Caco-2 (cell line): ENCODE results near the gene KCNK7. TPM values are rescaled to one million over a fixed set of nuclear protein-coding genes. Genes with fewer than 3 reads are reported as not detected.
A peak's percentile ranks its signal among the peaks of the same experiment; 100 is the strongest.

Experiments
- BruUV-seq: library from RNA; stranded (reverse); fragments of 400-500 nt; replicated peaks from 2 replicates; lab custom pipeline; 2021; lab: Mats Ljungman, UMichigan
- CTCF ChIA-PET: fragments of 300-600 bp; sonication (Branson Sonifier 250); formaldehyde crosslinking; loops from one replicate; lab custom pipeline; 2022; ENCODE audit warnings: antibody characterized with exemption; lab: Charles Lee
- POLR2A ChIA-PET: fragments of 300-600 bp; sonication (Branson Sonifier 250); formaldehyde crosslinking; loops from one replicate; lab custom pipeline; 2022; ENCODE audit warnings: antibody characterized with exemption; lab: Charles Lee
- DNase-seq, 2 experiments: peaks; one replicate each; pipeline versions ENCODE4 v3.0.0 to v3.0.0-alpha.2; 2020 to 2022
- H3K27me3 ChIP-seq: replicated peaks from 2 replicates; pipeline ENCODE4 v1.6.0; 2011; ENCODE audit warnings: low read length; ENCODE audit not compliant: control insufficient read depth, insufficient read depth
- H3K36me3 ChIP-seq: 2 replicates; pipeline ENCODE4 v1.5.1; 2011; ENCODE audit warnings: low read length; ENCODE audit not compliant: control insufficient read depth, insufficient read depth
- H3K4me1 ChIP-seq: fragments of 250-450 bp; sonication (Bioruptor Pico); 2 replicates; pipeline ENCODE4 v1.5.1; 2020; ENCODE audit warnings: mild to moderate bottlenecking
- H3K4me3 ChIP-seq: 2 replicates; pipeline ENCODE4 v1.5.1; 2011; ENCODE audit warnings: low read depth, mild to moderate bottlenecking, control low read depth, low read length
- H3K9me3 ChIP-seq: fragments of 250-450 bp; sonication (Bioruptor Pico); 2 replicates; pipeline ENCODE4 v1.5.1; 2020; ENCODE audit warnings: mild to moderate bottlenecking, moderate library complexity
- H3K27ac Mint-ChIP-seq: one replicate; pipeline ENCODE4 v1.8.0; 2022; ENCODE audit warnings: mixed read lengths; ENCODE audit not compliant: unreplicated experiment
- H3K27me3 Mint-ChIP-seq: one replicate; pipeline ENCODE4 v1.8.0; 2022; ENCODE audit warnings: mixed read lengths; ENCODE audit not compliant: insufficient read depth, unreplicated experiment
- H3K36me3 Mint-ChIP-seq: one replicate; pipeline ENCODE4 v1.8.0; 2022; ENCODE audit warnings: mild to moderate bottlenecking, mixed read lengths; ENCODE audit not compliant: insufficient read depth, unreplicated experiment
- H3K4me1 Mint-ChIP-seq: one replicate; pipeline ENCODE4 v1.8.0; 2022; ENCODE audit warnings: low read depth, mixed read lengths; ENCODE audit not compliant: unreplicated experiment
- H3K4me3 Mint-ChIP-seq: one replicate; pipeline ENCODE4 v1.8.0; 2022; ENCODE audit warnings: mild to moderate bottlenecking, moderate library complexity, mixed read lengths; ENCODE audit not compliant: unreplicated experiment
- H3K9me3 Mint-ChIP-seq: one replicate; pipeline ENCODE4 v1.8.0; 2022; ENCODE audit warnings: mixed read lengths; ENCODE audit not compliant: unreplicated experiment
- intact Hi-C: fragments of 100-400 bp; cut with micrococcal nuclease; formaldehyde crosslinking; loops from one replicate; pipeline ENCODE4 v1.10.0; 2022; ENCODE audit not compliant: unreplicated experiment
- total RNA-seq: library from RNA; stranded (reverse); gene quantifications from 2 replicates; pipeline ENCODE4 v1.2.3, GENCODE V29; 2022
- TF ChIP-seq, protein P1 (sequence below), 2 experiments: fragments of 200-600 bp in 1 of 2; IDR thresholded peaks; 1 replicate in 1 of 2; 2 replicates in 1 of 2; pipeline versions ENCODE4 v1.5.1 to v1.8.0; 2011 to 2022; ENCODE audit warnings: antibody characterized with exemption in 1 of 2, control low read depth in 1 of 2, inconsistent platforms in 1 of 2, low read depth in 1 of 2, low read length in 1 of 2, mild to moderate bottlenecking in 1 of 2, moderate library complexity in 1 of 2; ENCODE audit not compliant: insufficient read depth in 1 of 2, severe bottlenecking in 1 of 2, unreplicated experiment in 1 of 2

Gene KCNK7
- total RNA-seq, 1 experiment from 2014 or later = 0.39 TPM

DNA sequence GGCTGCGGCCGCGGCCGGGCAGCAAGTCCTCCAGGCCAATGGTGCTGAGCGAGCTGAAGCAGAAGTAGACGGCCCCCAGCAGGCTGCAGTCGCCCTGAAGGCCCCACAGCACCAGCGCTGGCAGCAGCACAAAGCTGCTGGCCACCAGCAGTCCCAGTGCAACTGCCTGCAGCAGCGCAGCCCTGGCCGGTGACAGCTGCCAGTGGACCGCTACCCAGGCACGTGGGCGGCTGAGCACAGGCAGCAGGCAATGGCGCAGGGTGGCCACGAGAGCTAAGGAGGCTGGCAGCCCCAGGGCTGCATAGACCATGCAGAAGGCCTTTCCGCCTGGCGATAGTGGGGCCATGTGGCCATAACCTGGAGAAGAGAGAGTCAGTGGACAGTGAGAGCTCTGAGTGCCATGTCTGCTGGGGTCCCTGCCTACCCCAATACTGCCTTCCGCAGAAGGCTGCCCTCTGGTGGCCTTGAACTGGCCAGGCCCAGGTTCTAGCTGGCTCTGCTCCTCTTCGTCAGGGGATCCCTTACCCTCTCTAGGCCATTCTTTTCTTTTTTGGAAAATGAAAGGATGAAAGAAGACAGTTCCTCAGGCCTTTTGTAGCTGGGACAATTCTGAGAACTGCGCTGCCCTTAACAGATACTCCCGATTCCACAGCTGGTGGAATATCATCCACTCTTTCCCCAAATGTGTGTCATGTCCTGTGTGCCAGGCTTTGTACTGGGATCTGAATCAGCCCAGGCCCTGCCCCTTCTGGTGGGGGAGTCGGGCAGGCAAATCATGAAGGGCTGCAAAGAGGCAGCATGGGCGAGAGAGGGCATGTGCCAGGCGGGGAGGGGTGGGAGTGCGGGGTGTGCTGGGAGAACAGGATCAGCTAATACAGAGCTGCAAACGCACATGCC is 1.8 kb downstream of the KCNK7 start:
- H3K27me3 ChIP-seq = no peaks in the 10 kb centered on the region
- peak in 1 of 2 experiments; percentile 54 for DNase-seq
- no peaks in the 10 kb centered on the region for H3K4me1 Mint-ChIP-seq

DNA sequence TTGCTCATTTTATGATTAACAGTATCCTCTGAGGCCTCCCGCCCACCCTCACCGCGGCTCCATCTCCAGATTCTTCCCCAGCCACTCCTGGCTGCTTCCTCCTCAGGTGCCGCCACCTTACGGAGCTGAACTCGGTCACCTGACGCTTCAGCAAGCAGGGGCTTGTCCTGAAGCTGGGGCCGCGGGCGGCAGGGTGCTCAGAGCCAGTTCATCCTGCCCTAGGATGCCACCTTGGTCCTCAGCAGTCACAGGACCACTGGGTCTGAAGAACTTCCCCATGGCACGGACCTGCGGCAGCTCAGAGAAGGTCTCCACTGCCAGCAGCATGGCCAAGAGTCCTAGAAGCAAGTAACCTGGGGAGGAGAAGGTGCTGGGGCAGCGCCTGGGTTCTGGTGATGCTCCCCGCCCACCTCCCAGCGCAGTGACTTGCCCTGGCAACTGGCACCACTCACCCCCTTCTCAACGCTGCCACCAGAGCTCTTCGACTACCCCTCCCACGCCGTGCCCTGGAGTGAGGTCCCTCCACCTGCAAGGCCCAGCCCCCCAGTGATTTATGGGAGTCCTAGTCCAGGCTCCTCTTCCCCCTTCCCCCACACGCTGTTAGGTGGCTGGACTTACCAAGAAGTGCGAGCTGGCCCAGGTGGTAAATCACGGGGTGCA is 2.6 kb downstream of the KCNK7 start:
- no peak overlapping the region for H3K27ac Mint-ChIP-seq
- no peaks in the 10 kb centered on the region for H3K27me3 ChIP-seq
- intact Hi-C loops = loop anchor here (2.0 kb wide), 1 partner anchor 18 kb away; no protein-coding TSS in a partner anchor
- H3K4me1 ChIP-seq = peaks cover 5% of the 10 kb centered on the region; the same call in 1 of the 2 replicates
- peak overlapping the region; percentile 45 for H3K4me3 Mint-ChIP-seq
- H3K9me3 Mint-ChIP-seq = no peaks in the 10 kb centered on the region
- no peaks in the 10 kb centered on the region for H3K27me3 Mint-ChIP-seq
- TF ChIP-seq, protein P1, sequence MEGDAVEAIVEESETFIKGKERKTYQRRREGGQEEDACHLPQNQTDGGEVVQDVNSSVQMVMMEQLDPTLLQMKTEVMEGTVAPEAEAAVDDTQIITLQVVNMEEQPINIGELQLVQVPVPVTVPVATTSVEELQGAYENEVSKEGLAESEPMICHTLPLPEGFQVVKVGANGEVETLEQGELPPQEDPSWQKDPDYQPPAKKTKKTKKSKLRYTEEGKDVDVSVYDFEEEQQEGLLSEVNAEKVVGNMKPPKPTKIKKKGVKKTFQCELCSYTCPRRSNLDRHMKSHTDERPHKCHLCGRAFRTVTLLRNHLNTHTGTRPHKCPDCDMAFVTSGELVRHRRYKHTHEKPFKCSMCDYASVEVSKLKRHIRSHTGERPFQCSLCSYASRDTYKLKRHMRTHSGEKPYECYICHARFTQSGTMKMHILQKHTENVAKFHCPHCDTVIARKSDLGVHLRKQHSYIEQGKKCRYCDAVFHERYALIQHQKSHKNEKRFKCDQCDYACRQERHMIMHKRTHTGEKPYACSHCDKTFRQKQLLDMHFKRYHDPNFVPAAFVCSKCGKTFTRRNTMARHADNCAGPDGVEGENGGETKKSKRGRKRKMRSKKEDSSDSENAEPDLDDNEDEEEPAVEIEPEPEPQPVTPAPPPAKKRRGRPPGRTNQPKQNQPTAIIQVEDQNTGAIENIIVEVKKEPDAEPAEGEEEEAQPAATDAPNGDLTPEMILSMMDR (IDR thresholded peaks at IDR 0.05; ENCODE audit: insufficient read depth in 1 of 2, low read depth in 1 of 2, low read length in 1 of 2, severe bottlenecking in 1 of 2, unreplicated experiment in 1 of 2) = no peak
- H3K4me3 ChIP-seq = peak overlapping the region; percentile 38
- no peak for DNase-seq
- H3K9me3 ChIP-seq = no peaks in the 10 kb centered on the region
- peaks cover 1% of the 10 kb centered on the region; the same call in 1 of the 2 replicates for H3K36me3 ChIP-seq
- no peaks in the 10 kb centered on the region for H3K4me1 Mint-ChIP-seq
- ChIA-PET POLR2A (no interaction called here), CTCF (interaction anchor here (0.6 to 1.8 kb wide), 12 partner anchors 9 to 696 kb away, joined by 3 to 22 read pairs (median 4); partner anchors contain the start of genes EHBP1L1, FAM89B, PCNX3 and YIF1A)
- H3K36me3 Mint-ChIP-seq = peaks cover 20% of the 10 kb centered on the region
- no TSS peak for BruUV-seq

More for the DNA sequence above, 1.8 kb downstream of the KCNK7 start:
- ChIA-PET CTCF (interaction anchor here (0.5 to 1.8 kb wide), 13 partner anchors 10 to 294 kb away, joined by 3 to 22 read pairs (median 4); partner anchors contain the start of genes EHBP1L1, FAM89B, FIBP and PCNX3), POLR2A (no interaction called here)
- peaks cover 4% of the 10 kb centered on the region for H3K36me3 ChIP-seq
- TF ChIP-seq, protein P1 (IDR thresholded peaks at IDR 0.05; ENCODE audit: insufficient read depth in 1 of 2, low read depth in 1 of 2, low read length in 1 of 2, severe bottlenecking in 1 of 2, unreplicated experiment in 1 of 2) = peak; percentile 64 to 68
- H3K27me3 Mint-ChIP-seq = no peaks in the 10 kb centered on the region
- H3K27ac Mint-ChIP-seq = no peak overlapping the region
- no peak overlapping the region for H3K4me3 ChIP-seq
- intact Hi-C loops = loop anchor here (2.0 kb wide), 1 partner anchor 19 kb away; no protein-coding TSS in a partner anchor
- peaks cover 25% of the 10 kb centered on the region for H3K36me3 Mint-ChIP-seq
- no TSS peak for BruUV-seq
- H3K9me3 ChIP-seq = no peaks in the 10 kb centered on the region
- H3K4me1 ChIP-seq = peaks cover 5% of the 10 kb centered on the region; the same call in 1 of the 2 replicates
- peak overlapping the region; percentile 45 for H3K4me3 Mint-ChIP-seq
- H3K9me3 Mint-ChIP-seq = no peaks in the 10 kb centered on the region
